Eye (tissue), 1 donor: ENCODE measurements around the gene ARL5B.

ENCODE experiments used
- DNase-seq: peaks from one replicate; pipeline ENCODE4 v3.0.0-alpha.2; 2015

The ARL5B gene

DNA sequence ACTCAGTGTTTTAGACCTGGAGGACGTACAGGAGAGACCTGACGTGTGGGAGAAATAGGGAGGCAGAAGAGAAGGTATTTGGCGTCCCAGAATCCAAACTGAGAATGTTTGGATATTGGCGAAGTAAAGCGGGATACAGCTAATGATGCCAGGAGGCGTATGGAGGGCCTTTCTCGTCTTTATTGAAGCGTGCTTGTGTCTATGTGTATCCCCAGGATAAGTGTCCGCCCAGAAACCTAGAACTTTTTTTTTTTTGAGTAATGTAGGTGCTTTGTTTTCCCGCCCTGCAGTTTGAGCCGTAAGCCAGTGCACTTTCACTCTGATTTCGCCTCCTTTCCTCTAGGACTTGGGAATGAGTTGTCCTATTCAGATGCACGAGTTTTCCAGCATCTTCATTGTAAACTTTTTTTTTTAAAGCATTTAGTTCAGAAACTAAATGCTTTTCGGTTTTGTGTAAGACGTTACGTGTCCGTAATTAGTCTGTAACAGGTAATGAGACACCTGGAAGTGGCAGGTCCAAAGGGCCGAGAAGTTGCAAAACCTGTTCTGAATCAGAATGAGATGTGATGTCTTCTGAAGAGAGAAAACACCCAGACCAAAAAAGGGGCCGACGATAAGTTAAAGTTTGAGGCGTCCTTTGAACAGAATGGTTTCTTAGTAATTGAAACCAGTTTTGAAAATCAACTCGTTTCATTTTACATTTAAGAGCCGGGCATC, 746 bp downstream of the ARL5B start:
- DNase-seq = no peak

DNA sequence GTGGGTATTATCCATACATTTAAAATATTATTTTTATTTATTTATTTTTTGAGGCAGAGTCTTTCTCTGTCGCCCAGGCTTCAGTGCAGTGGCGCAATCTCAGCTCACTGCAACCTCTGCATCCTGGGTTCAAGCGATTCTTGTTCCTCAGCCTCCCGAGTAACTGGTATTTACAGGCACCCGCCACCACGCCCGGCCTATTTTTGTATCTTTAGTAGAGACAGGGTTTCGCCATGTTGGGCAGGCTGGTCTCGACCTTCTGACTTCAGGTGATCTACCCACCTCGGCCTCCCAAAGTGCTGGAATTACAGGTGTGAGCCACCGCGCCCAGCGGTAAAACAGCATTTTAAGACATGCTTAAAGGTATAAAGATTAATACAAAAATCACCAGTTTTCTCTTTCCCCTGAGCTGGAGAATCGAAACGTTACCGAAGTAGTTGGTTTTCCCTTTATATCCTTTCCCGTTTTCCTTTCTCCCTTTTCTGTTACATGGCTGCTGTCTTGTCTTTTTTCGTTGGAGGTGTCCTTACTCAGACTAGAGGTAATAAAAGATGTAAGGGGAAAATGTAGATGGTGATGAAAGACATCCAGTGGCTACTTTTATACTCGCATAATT, 1.7 kb downstream of the ARL5B start:
- DNase-seq = no peak

DNA sequence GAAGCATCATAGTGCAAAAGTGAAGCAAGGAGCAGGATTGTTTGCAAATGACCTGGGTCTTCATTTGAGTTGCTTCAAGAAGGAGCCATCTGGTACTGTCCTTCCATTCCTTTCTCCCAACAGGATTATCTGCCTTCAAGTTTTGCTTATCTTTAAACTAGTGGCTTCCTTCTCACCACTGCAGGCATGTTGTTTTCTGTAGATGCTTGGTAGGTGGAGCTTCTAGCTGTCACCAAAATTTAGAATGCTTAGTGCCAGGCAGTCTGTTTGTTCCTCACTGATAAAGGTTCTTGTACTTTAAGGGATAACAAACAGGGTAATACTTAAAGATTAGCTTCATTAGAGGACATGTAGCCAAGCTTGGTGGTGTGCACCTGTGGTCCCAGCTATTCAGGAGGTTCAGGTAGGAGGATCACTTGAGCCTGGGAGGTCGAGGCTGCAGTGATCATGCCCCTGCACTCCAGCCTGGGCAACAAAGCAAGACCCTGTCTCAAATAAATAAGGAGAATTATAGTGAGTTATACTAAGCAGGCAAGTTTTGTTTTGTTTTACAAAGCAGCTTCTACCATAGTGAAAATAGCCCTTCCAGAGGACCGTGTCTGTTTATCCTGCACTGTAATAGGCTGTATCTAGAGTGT, 5.7 kb downstream of the ARL5B start:
- no peak for DNase-seq

DNA sequence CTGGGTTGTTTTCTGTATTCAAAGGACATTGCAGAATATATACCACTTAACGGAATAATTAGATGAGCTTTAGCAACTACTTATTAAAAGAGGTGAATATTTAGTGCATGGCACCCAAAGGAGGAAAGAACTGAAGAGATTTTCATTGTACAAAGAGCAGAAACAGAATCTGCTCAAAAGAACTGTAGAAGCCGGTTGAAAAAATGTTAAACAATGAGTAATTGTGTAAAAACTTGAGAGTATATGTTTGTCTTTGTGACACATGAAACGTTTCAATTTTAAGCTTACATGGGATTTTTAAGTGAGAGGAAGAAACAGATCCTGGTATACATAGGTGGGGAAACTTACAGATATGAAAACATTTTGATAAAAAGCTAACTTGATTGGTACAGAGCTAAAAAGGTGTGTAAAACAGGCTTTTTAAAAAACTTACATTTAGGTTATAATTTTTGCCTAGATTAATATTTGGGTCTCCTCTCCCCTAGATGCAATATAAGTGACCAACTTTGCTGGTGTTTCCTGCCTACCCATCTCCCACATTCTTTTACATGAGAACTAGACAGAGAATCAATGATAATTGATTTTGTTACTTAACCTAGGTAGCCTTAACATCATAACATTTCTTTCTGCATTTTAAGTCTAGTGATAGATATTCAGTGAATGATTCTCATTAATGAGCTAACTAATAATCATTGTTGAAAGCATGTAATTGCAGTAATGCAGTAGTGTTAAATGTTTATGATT, 6.8 kb downstream of the ARL5B start:
- no peak for DNase-seq

DNA sequence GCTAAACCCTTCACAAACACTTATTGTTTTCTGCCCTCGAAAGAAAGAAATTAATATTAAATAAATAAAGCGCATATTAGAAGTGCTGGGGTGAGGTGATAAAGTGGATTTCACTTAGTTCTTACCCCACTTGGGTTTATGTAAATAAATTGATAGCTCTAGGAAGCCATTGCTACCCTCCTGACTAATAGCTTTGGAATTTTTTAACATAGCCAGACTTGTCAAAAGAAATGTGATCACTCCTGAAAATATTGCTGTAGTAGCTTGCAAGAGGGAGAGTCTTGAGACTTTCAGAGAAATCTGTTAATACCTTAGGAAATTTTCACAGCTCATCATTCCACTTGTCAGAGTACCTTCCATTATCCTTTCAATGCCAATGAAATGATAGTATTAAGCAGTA, 7.6 kb downstream of the ARL5B start:
- DNase-seq = no peak

DNA sequence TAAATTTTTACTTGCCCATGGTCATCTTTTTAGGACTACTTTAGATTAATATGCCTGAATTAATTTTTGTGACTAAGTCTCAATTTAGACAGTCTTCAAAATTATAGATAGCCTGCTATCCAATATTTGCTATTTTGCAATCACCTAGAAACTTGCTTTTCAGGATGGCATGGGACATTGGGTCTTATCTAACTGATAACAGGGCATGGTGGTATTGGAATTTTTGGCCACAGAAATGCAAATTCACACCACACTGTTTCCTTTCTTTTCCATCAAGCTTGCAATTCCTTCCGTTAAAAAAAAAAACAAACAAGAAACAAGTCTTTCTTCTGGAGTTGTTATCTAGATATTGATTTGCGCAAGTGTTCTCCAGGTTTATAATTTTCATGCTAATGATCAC, 8.8 kb downstream of the ARL5B start:
- no peak for DNase-seq

DNA sequence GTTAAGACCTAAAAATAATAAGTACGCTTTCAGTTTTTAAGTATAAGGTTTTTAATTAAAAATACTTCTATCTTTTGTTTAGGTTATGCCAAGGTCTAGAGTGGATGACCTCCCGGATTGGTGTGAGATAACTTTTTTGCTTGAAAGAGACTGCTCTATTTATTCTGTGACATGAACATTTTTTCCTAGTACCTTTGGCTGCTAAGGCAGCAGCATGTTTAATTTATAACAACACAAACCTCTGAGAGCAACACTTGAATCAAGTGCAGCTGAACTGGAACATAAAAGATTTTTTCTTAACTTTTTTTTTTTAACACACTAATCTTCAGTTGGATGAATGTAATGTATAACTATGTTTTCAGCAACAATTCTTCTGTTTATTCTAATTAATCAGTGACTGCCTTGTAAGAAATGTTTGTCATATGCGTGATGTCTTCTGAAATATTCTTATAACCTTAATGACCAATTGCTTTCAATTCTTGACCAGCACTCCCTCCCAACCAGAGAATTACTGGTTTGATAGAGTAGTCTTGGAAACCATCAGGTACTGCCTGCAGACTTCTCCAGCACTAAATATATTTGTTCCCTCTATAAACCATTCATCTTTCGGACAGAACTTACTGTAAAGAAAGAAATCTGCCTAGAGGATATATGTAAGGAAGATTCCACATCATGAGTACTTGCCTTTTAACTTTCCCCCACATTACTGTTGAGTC, 16.0 kb downstream of the ARL5B start:
- no peak for DNase-seq

DNA sequence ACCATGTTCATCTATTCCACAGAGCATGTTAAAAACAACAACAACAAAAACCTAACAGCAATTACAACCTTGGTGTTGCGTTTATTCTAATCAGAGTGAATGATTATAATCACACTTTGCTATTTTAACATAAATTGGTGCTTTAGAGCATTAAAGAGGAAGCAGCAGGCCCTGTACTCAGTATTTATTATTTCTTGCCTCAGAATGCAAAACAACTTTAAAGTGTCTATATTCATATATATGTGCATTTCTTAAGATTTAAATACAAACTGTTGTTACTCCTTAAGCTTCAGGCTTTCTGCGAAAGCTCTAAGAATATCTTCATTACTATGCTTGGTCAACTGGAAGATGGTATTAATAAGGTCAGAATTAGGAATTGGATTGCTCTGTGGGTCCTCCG, 21.5 kb downstream of the ARL5B start:
- DNase-seq = peak; percentile 26

DNA sequence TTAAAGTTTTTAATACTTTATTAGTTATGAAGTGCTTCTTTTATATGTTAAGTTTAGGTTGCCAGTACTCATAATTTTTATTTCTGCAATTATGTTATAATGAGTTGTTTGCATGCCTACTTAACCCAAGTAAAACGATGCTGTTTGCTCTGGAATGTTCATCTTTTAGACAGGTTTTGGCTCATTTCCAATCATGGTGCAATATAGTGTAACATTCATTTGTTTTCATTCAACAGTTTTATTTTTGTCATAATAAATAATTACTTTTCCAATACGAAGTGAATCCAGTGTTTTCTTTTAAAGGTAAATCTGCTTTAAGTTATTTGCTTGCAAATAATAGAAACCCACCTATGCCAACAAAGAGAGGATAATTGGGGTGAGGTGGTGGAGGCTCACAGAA, 22.1 kb downstream of the ARL5B start:
- peak; percentile 30 for DNase-seq

DNA sequence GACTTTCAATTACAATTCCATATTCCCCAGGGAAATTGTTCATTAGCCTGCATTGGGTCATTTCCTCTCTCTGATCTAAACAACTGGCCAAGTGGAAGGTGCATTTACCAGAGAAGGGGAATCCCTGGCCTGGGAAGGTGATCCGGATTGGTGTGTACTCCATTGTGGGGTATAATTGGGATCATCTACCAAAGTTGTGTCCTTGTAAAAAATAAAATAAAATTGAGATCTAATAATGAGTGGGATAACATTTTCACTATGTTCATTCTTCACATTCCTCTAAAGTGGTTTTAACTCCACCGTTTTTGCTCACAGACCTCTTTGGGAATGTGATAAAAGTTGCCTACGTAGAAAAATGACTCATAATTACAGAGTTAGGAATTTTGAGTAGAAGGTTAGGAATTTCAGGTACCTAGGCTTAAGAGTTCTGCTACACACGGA, 22.8 kb downstream of the ARL5B start:
- DNase-seq = no peak

DNA sequence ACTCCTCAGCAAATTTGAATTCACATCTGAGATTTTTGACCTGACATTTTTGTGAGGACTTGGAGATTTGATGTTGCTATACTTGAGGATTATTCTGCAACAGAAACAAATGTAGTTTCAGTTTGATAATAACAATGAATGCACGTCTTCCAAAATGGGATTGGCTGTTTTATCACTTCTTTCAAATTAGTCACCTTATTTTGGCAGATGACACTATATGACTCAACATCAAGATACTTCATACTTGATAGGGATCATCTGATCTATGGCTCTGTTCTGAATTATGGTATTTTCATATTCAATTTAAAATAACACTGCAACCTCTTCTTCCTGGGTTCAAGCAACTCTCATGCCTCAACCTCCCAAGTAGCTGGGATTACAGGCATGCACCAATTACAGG, 24.2 kb downstream of the ARL5B start:
- no peak for DNase-seq

DNA sequence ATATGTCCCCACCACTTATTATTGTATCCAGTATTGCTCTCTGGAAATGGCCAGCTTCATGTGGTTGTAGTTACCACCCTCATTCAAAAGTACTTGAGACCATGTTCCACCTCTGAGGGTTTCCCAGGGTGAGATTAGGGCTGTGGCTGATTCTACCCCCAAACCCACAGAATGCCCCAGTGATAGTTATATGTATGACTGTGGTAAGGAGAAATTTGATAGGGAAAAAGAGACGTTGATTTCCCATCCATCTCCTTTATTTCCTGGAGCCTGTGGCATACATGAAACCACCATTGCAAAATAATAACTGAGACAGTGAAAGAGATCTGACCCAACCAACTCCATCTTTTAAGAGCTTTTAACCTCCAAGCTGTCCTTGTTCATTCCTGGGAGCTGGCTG, 25.2 kb downstream of the ARL5B start:
- DNase-seq = no peak

DNA sequence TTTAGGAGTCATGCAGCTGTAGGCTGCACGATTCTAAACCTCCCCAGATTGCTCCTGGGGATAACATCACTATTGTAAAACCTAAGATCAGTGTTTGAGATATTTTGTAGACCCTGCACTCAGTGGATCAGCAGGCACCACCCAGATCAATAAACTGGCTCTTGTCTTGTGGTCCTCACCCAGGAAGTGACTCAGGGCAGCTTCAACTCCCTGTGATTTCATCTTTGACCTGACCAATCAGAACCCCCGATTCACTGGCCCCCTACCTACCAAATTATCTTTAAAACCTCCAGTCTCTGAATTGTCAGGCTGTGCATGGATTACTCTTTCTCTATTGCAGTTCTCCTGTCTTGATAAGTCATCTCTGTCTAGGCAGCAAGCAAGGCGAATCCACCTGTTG, 25.7 kb downstream of the ARL5B start:
- no peak for DNase-seq

DNA sequence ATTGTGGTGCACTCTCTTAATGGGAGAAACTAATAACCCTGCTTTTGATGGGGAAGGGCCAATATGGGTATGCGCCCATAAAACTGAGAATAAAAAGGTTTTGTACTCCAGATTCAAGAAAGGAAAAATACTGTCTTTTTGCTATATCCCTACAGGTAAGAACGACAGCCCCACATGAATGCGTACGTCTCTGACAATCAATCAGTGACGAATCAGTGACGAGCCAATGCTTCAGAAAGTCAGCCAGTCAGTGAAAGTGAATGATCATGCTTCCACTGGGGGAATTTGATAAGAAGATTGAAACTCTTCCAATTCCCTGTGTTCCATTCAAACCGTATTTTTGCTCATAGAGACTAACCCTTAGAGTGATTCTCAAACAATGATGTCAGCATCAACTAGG, 26.3 kb downstream of the ARL5B start:
- DNase-seq = no peak

DNA sequence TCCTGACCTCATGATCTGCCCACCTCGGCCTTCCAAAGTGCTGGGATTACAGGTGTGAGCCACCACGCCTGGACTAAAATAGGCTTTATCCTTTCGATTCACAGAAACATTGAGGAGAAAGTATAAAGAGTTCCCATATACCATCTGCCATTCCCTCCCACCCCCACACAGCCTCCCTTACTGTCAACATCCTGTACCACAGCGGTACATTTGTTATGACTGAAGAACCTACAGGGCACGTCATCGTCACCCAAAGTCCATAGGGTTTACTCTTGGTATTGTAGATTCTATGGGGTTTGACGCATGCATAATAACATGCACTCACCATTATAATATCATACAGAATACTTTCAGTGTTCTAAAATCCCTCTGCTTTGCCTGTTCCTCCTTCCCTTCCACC, 28.0 kb downstream of the ARL5B start:
- no peak for DNase-seq

DNA sequence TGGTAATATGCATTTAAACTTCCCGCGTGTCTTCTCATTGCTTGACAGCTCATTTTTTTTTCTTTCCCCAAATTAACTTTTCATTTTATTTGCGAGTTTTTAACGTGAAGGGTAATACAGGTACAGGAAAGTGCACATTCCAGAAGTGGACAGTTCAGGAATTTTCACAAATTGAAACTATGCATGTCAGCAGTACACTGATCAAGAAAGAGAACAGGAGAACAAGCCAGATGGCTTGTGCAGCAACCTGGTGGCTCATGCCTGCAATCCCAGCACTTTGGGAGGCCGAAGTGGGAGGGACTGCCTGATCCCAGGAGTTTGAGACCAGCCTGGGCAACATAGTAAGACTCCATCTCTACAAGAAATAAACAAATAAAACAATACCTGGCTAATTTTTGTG, 28.5 kb downstream of the ARL5B start:
- no peak for DNase-seq

DNA sequence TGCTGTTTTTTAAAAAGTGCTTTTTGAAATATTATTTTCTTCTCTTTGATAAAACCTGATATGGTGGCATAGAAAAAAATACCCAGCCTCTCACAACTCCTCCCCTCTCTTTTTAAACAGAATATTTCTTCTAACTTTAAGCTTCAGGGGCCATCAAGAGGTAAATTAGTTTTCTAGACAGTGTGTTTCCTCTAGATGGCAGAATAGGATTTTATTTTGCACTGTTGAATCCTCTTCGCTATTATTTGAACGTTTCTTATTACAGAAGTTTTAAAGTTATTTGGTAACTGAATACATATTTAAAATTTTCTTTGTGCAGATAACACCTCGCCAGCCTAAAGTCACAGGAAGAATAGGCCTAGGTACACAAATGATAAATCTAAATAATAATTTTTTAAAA, 30.3 kb downstream of the ARL5B start:
- DNase-seq = peak; percentile 56

DNA sequence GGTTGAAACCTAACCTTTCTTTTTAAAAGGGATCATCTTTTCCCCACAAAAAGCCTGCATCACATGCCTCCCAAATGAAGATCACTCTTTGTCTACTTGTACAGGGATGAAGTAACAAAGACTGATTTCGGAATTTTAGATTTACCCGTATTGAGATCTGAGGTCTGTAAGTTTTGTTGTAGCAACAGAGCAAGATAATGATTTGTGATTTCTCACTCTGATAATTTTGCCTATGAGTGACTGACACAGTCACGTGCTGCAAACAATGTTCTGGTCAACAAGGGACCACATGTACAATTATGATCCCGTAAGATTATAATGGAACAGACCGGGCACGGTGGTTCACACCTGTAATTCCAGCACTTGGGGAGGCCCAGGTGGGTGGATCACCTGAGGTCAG, 31.3 kb downstream of the ARL5B start:
- no peak for DNase-seq

DNA sequence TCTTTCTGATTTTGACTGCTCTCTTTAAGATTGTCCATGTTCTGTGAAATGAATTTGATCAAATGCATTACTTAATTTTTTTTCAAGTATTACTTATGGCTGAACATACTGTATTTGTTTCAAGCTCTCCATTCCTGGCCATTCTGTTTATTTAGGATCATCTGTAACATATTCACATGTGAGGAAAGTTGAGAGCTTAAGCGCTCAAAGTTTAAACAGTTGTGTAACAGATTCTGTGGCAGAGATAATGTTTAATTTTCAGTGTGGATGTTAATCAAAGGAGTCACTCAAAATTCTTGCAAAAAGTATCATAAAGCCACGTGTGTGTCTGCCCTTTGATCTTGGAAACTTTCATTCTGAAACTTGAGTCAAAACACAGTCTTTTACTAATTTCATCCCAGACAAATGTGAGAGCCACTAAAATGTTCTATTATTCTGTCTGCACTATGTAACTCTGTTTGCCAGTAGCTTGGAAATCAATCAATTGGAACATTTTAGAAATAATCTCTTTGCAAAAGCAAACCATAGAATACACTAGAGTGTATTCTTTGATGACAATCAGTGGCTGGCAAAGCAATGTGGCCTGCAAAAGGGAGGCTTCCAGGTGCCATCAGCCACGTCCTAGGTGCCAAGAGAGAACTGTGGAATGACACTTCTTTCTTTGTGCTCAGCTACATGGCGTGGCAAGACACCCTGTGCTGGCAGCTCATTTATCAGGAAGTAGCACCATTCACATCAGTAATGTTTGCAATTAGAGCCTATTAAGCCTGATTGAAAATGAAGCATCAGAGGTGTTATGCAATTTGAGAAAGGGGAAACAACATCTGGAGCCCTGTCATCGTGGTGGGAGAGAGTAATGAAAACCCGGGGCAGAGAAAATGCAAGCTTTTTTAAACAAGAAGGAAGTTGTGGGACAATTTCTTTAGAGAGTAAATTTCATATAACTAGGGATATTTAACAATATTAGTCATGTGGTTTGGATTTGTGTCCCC, 40.9 kb downstream of the ARL5B start:
- no peak for DNase-seq

DNA sequence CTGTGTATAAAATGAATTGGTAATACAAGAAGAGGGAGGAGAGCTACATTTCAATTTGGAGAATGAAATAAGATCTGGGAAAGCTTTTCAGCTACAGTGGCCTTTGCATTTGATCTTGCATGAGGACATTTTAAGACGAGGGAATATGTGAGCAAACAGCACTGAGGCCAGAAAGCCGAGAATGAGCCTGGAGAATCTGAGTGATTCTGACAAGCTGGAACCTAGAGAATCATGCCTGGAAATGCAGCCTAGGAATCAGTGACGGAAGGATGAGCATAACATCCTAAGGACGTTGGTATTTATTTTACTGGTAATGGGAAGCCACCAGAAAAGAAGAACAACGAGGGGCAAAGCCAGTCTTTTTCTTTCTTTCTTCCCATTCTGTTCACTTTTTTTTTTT, 44.3 kb downstream of the ARL5B start:
- peak; percentile 71 for DNase-seq

DNA sequence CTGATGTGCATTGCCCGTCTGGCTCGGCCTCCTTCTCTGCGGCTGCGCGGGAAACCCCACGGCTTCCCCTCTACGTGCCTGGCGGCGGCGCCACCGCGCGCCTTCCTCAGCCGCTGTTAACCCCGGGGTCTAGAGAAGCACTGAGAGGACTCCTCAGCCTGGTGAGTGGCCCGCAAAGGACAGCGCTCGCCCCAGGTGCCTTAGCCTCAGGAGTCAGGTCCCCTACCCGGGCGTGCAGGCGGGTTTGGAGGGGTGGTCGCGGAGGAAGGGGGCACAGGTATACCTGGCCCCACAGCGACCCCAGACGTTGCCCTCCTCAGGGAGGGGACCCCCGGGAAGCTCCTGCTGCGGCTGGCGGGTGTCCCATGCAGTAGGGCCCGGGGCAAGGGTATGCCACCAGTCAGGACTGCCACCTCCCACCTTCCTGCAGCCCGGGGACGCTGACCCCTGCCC, 51.0 kb downstream of the ARL5B start:
- DNase-seq = no peak

DNA sequence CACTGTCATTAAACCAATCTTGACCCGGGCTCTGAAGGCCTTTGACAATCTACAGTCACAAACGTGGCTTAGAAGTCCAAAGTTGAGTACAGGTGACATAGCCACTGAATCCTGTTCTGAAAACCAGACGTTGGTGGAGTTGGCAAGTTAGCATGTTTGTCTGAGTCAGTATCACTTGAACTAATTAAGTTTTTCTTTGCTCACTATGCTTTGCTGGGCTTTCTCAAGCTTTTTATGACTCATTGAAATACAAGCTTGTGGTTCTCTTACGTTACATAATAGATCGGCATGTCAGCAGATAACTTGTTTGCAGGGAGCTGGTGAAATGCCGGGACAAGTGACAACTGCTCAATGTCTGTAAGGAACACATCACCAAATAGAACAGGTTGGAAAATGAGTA, 53.8 kb downstream of the ARL5B start:
- DNase-seq = no peak
